H1 (cell line): ENCODE data around the gene ZCCHC10. TPM values are rescaled to one million over a fixed set of nuclear protein-coding genes. Genes with fewer than 3 reads are reported as not detected.
A peak's percentile ranks its signal among the peaks of the same experiment; 100 is the strongest.

Source experiments
- CTCF ChIA-PET: fragments of 300-600 bp; sonication (Branson Sonifier 250); formaldehyde crosslinking; loops from one replicate; lab custom pipeline; 2021; ENCODE audit not compliant: partially characterized antibody; lab: Charles Lee
- POLR2A ChIA-PET: fragments of 300-600 bp; sonication (Branson Sonifier 250); formaldehyde crosslinking; loops from one replicate; lab custom pipeline; 2021; ENCODE audit warnings: inconsistent platforms; ENCODE audit not compliant: partially characterized antibody; lab: Charles Lee
- DNase-seq, 2 experiments: peaks; one replicate each; pipeline versions ENCODE4 v3.0.0 to v3.0.0-alpha.2; 2010 to 2022; ENCODE audit warnings: low spot score in 2 of 2, low read depth in 1 of 2, mixed read lengths in 1 of 2
- FAIRE-seq: peaks from 2 replicates; lab custom pipeline; 2011; peaks lifted over from hg19 to GRCh38; lab: Jason Lieb, UNC
- H2AFZ ChIP-seq: 2 replicates; pipeline ENCODE4 v1.8.1; 2012; ENCODE audit warnings: low read length, inconsistent platforms
- H2AK5ac ChIP-seq: 2 replicates; pipeline ENCODE4 v1.6.1; 2013; ENCODE audit warnings: low read depth, low read length
- H2BK120ac ChIP-seq: replicated peaks from 2 replicates; pipeline ENCODE3; 2013; ENCODE audit warnings: low read depth, low read length, inconsistent platforms
- H2BK12ac ChIP-seq: 2 replicates; pipeline ENCODE4 v1.6.1; 2013; ENCODE audit warnings: low read depth, low read length
- H2BK15ac ChIP-seq: 2 replicates; pipeline ENCODE4 v1.6.1; 2013; ENCODE audit warnings: low read length
- H2BK20ac ChIP-seq: 2 replicates; pipeline ENCODE4 v1.6.1; 2013; ENCODE audit warnings: low read length
- H2BK5ac ChIP-seq: 2 replicates; pipeline ENCODE4 v1.6.1; 2013; ENCODE audit warnings: low read depth, low read length
- H3K14ac ChIP-seq: 2 replicates; pipeline ENCODE4 v1.6.1; 2013; ENCODE audit warnings: inconsistent platforms; ENCODE audit not compliant: insufficient read length
- H3K18ac ChIP-seq: 2 replicates; pipeline ENCODE4 v1.6.1; 2013; ENCODE audit warnings: low read length; ENCODE audit errors: extremely low read depth
- H3K23ac ChIP-seq: 2 replicates; pipeline ENCODE4 v1.6.1; 2013; ENCODE audit warnings: inconsistent platforms; ENCODE audit not compliant: insufficient read length
- H3K23me2 ChIP-seq: 2 replicates; pipeline ENCODE4 v1.6.1; 2013; ENCODE audit warnings: low read depth, low read length
- H3K27ac ChIP-seq: 2 replicates; pipeline ENCODE4 v1.6.1; 2011; ENCODE audit warnings: low read depth, low read length, inconsistent platforms
- H3K27me3 ChIP-seq, 4 experiments: replicated peaks in 1 of 4; 1 replicate in 1 of 4; 2 replicates in 3 of 4; pipeline versions ENCODE4 v1.6.1 to v1.8.1; 2011 to 2013; ENCODE audit warnings: low read length in 3 of 4, mild to moderate bottlenecking in 3 of 4, inconsistent platforms in 2 of 4, mixed read lengths in 2 of 4, moderate library complexity in 1 of 4; ENCODE audit not compliant: control insufficient read depth in 3 of 4, insufficient read depth in 3 of 4; ENCODE audit errors: extremely low read depth in 1 of 4
- H3K36me3 ChIP-seq, 4 experiments: 2 replicates each; pipeline versions ENCODE4 v1.6.1 to v1.8.1; 2011 to 2013; ENCODE audit warnings: mild to moderate bottlenecking in 4 of 4, low read length in 3 of 4, moderate library complexity in 2 of 4, control low read depth in 1 of 4, inconsistent platforms in 1 of 4; ENCODE audit not compliant: insufficient read depth in 4 of 4, control insufficient read depth in 2 of 4
- H3K4ac ChIP-seq: replicated peaks from 2 replicates; pipeline ENCODE3; 2013; ENCODE audit warnings: low read length, low read depth, mixed read lengths, inconsistent platforms; ENCODE audit not compliant: insufficient read length
- H3K4me1 ChIP-seq, 4 experiments: replicated peaks in 1 of 4; 1 replicate in 1 of 4; 2 replicates in 3 of 4; pipeline versions ENCODE4 v1.6.1 to v1.8.1; 2011 to 2013; ENCODE audit warnings: low read length in 3 of 4, inconsistent platforms in 2 of 4, mixed read lengths in 1 of 4; ENCODE audit not compliant: insufficient read depth in 4 of 4, control insufficient read depth in 3 of 4
- H3K4me2 ChIP-seq, 2 experiments: 2 replicates each; pipeline versions ENCODE4 v1.6.1 to v1.8.1; 2011 to 2013; ENCODE audit warnings: low read depth in 2 of 2, low read length in 2 of 2, control low read depth in 1 of 2, inconsistent platforms in 1 of 2, mild to moderate bottlenecking in 1 of 2; ENCODE audit not compliant: insufficient read depth in 1 of 2
- H3K4me3 ChIP-seq, 4 experiments: fragments of 200-600, 300-600 bp in 1 of 4; sonication (generic), shearing (Covaris generic), sonication (Bioruptor Twin) in 1 of 4; 2 replicates each; pipeline versions ENCODE4 v1.5.1 to v1.8.1; 2011 to 2016; ENCODE audit warnings: low read length in 4 of 4, low read depth in 3 of 4, control low read depth in 2 of 4, inconsistent platforms in 2 of 4, mild to moderate bottlenecking in 2 of 4, mixed read lengths in 1 of 4, moderate library complexity in 1 of 4; ENCODE audit not compliant: insufficient read depth in 2 of 4; ENCODE audit errors: extremely low read depth in 1 of 4
- H3K56ac ChIP-seq: replicated peaks from 2 replicates; pipeline ENCODE3; 2013; ENCODE audit warnings: low read depth, mild to moderate bottlenecking, mixed read lengths, low read length, inconsistent platforms; ENCODE audit not compliant: insufficient read length
- H3K79me1 ChIP-seq: 2 replicates; pipeline ENCODE4 v1.6.1; 2013; ENCODE audit warnings: low read depth, low read length, control low read depth
- H3K79me2 ChIP-seq, 2 experiments: 2 replicates each; pipeline versions ENCODE4 v1.6.1 to v1.8.1; 2012 to 2013; ENCODE audit warnings: low read length in 2 of 2, mild to moderate bottlenecking in 2 of 2, inconsistent platforms in 1 of 2; ENCODE audit not compliant: insufficient read depth in 2 of 2, control insufficient read depth in 1 of 2
- H3K9ac ChIP-seq, 4 experiments: replicated peaks in 1 of 4; 1 replicate in 1 of 4; 2 replicates in 3 of 4; pipeline versions ENCODE4 v1.6.1 to v1.8.1; 2011 to 2013; ENCODE audit warnings: low read depth in 3 of 4, low read length in 3 of 4, control low read depth in 2 of 4, mild to moderate bottlenecking in 2 of 4, moderate library complexity in 2 of 4, inconsistent platforms in 1 of 4; ENCODE audit errors: extremely low read depth in 1 of 4
- H3K9me3 ChIP-seq, 2 experiments: 2 replicates each; pipeline versions ENCODE4 v1.6.1 to v1.8.1; 2012 to 2013; ENCODE audit warnings: mild to moderate bottlenecking in 2 of 2, moderate library complexity in 2 of 2, control low read depth in 1 of 2, inconsistent platforms in 1 of 2, low read depth in 1 of 2, low read length in 1 of 2, mixed read lengths in 1 of 2; ENCODE audit not compliant: insufficient read depth in 2 of 2
- H4K20me1 ChIP-seq, 2 experiments: replicated peaks in 1 of 2; 2 replicates each; pipeline versions ENCODE3 to v1.8.1; 2011 to 2013; ENCODE audit warnings: inconsistent platforms in 2 of 2, low read length in 2 of 2, mild to moderate bottlenecking in 1 of 2; ENCODE audit not compliant: insufficient read depth in 2 of 2, control insufficient read depth in 1 of 2
- H4K5ac ChIP-seq: 2 replicates; pipeline ENCODE4 v1.6.1; 2013; ENCODE audit warnings: low read length, low read depth, mixed read lengths, inconsistent platforms; ENCODE audit not compliant: insufficient read length
- H4K8ac ChIP-seq: 2 replicates; pipeline ENCODE4 v1.8.0; 2013; ENCODE audit warnings: mild to moderate bottlenecking, moderate library complexity, low read length, inconsistent platforms; ENCODE audit not compliant: insufficient read depth; ENCODE audit errors: extremely low read depth
- H4K91ac ChIP-seq: replicated peaks from 2 replicates; pipeline ENCODE3; 2013; ENCODE audit warnings: low read length, mixed read lengths, inconsistent platforms; ENCODE audit not compliant: insufficient read length
- CHD1 ChIP-seq: IDR thresholded peaks from 2 replicates; pipeline ENCODE4 v1.6.1; 2012; ENCODE audit warnings: low read depth, low read length, improper control_type of control experiment
- KDM4A ChIP-seq: IDR thresholded peaks from one replicate; pipeline ENCODE4 v1.7.1; 2012; ENCODE audit warnings: low read depth, mild to moderate bottlenecking, moderate library complexity, low read length, inconsistent platforms; ENCODE audit not compliant: severe bottlenecking
- PHF8 ChIP-seq: fragments of 200-600 bp; sonication (generic); conservative IDR thresholded peaks from 2 replicates; pipeline ENCODE4 v1.7.1; 2012; ENCODE audit warnings: low read depth, mild to moderate bottlenecking, inconsistent platforms, low read length, moderate library complexity
- POLR2A ChIP-seq, 2 experiments: IDR thresholded peaks; 1 replicate in 1 of 2; 2 replicates in 1 of 2; pipeline ENCODE4 v1.6.1; 2011; ENCODE audit warnings: low read depth in 2 of 2, low read length in 2 of 2, mild to moderate bottlenecking in 2 of 2; ENCODE audit errors: control extremely low read depth in 1 of 2
- WGBS, 2 experiments: shearing (Covaris generic) in 1 of 2; methylation state at CpG; one replicate each; pipeline versions ENCODE4 v1.1.6 to v1.1.7; 2013 to 2015; ENCODE audit warnings: low lambda C conversion rate in 2 of 2, mixed read lengths in 2 of 2, inconsistent platforms in 1 of 2, low coverage in 1 of 2, missing lambda C conversion rate in 1 of 2; ENCODE audit not compliant: insufficient replicate concordance in 2 of 2, insufficient coverage in 1 of 2, insufficient read length in 1 of 2; ENCODE audit errors: extremely low coverage in 1 of 2, missing lambda C conversion rate in 1 of 2; 5-methylcytosine and 5-hydroxymethylcytosine counted together
- polyA plus RNA-seq, 7 experiments: library from polyadenylated mRNA; depleted of rRNA in 3 of 7; stranded (reverse) in 5 of 7; unstranded in 2 of 7; fragments of >200 nt in 5 of 7; fragments of 200-250 nt in 2 of 7; gene quantifications; 1 replicate in 5 of 7; 2 replicates in 1 of 7; 4 replicates in 1 of 7; pipeline versions ENCODE4 v1.2.1 to v1.2.3, GENCODE V29; 2011 to 2013; ENCODE audit warnings: missing spikeins in 2 of 7, mixed read lengths in 2 of 7
- total RNA-seq: library from RNA; stranded (reverse); fragmentation: NEBNext Ultra II Directional; extraction: Animal tissue kit (Norgen Biotek cat#: 25700); gene quantifications from 2 replicates; pipeline ENCODE4 v1.2.1, GENCODE V29; 2021
- TF ChIP-seq, protein P1 (sequence below): IDR thresholded peaks from 2 replicates; pipeline ENCODE4 v1.6.1; 2012; ENCODE audit warnings: inconsistent platforms

Gene ZCCHC10
- total and polyA plus RNA-seq, 2 of the 8 experiments (the other 6 are each of a cell fraction or from before 2014, with no cell fraction given), result 22.4 to 32.9 TPM

DNA sequence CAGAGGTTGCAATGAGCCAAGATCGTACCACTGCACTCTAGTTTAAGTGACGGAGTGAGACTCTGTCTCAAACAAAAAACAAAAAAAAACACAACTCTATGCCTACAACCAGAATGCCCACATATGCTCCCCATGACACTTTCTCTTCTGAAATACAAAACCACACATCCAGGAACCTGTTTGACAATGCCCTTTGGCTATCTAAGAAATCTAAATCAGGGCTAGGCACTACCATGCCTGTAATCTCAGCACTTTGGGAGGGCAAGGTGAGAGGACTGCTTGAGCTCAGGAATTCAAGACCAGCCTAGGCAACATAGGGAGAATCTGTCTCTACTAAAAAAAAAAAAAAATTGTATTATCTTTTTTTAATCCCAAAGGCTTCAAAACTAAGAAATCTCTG lies 73.5 kb downstream of the ZCCHC10 start:
- Histone ChIP-seq H3K79me2 (peaks cover 26 to 93% of the 10 kb centered on the region in 2 experiments), H4K91ac (no peak overlapping the region), H4K20me1 (peaks cover 7 to 21% of the 10 kb centered on the region in 2 experiments), H3K56ac (no peak overlapping the region), H2BK120ac (no peak overlapping the region), H4K5ac (no peak overlapping the region), H3K9me3 (no peaks in the 10 kb centered on the region), H3K18ac (no peak overlapping the region), H2BK5ac (no peak overlapping the region), H3K23me2 (no peaks in the 10 kb centered on the region), H3K14ac (no peak overlapping the region), H2BK20ac (no peak overlapping the region), H4K8ac (no peak overlapping the region), H3K9ac (no peak overlapping the region), H3K4me2 (no peak overlapping the region), H3K23ac (no peak overlapping the region), H3K4me3 (no peak overlapping the region), H2BK15ac (no peak overlapping the region), H3K27me3 (no peaks in the 10 kb centered on the region), H3K4me1 (no peaks in the 10 kb centered on the region), H3K36me3 (peaks cover 3 to 8% (median 5%) of the 10 kb centered on the region in 4 experiments; a peak in 2 of 8 replicates), H3K4ac (no peak overlapping the region), H3K27ac (no peak overlapping the region), H3K79me1 (peaks cover 9% of the 10 kb centered on the region), H2AK5ac (no peak overlapping the region), H2BK12ac (no peak overlapping the region), H2AFZ (no peak overlapping the region)
- POLR2A ChIA-PET, result interaction anchor here (0.6 to 1.7 kb wide), 3 partner anchors 9 to 90 kb away, joined by 3 to 4 read pairs (median 4); partner anchors contain the start of gene AFF4
- no peak for FAIRE-seq
- TF ChIP-seq POLR2A (IDR thresholded peaks at IDR 0.05; ENCODE audit: control extremely low read depth in 1 of 2, low read depth in 2 of 2, low read length in 2 of 2) (no peak), CHD1 (no peak), KDM4A (no peak), PHF8 (no peak)
- TF ChIP-seq, protein P1, sequence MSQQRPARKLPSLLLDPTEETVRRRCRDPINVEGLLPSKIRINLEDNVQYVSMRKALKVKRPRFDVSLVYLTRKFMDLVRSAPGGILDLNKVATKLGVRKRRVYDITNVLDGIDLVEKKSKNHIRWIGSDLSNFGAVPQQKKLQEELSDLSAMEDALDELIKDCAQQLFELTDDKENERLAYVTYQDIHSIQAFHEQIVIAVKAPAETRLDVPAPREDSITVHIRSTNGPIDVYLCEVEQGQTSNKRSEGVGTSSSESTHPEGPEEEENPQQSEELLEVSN, result no peak
- 95% methylated on average over 2 of the region's 2 CpGs; no CpG with 5 or more reads in 1 of the 2 experiments for WGBS, 2 experiments
- CTCF ChIA-PET, result no interaction called here
- DNase-seq, result peak in 1 of 2 experiments; percentile 16
